IPS-15b (cell line): ENCODE data around the gene RAB10.
"Not testable (repeated sequence)": the region's sequence is repeated elsewhere in the genome, so short reads cannot be mapped to it uniquely, and the experiment has no call there.

Source experiments
- H3K27me3 ChIP-seq: one replicate; pipeline ENCODE4 v1.6.1; 2013; ENCODE audit warnings: low read length; ENCODE audit not compliant: control insufficient read depth, insufficient read depth
- H3K36me3 ChIP-seq: one replicate; pipeline ENCODE4 v1.6.1; 2013; ENCODE audit warnings: low read length; ENCODE audit not compliant: control insufficient read depth, insufficient read depth
- H3K4me1 ChIP-seq: one replicate; pipeline ENCODE4 v1.6.1; 2013; ENCODE audit warnings: mild to moderate bottlenecking, low read length; ENCODE audit not compliant: control insufficient read depth, insufficient read depth
- H3K4me3 ChIP-seq: one replicate; pipeline ENCODE4 v1.5.1; 2013; ENCODE audit warnings: low read depth, low read length
- H3K9ac ChIP-seq: one replicate; pipeline ENCODE4 v1.6.1; 2013; ENCODE audit warnings: low read depth, mild to moderate bottlenecking, low read length
- H3K9me3 ChIP-seq: one replicate; pipeline ENCODE4 v1.6.1; 2013; ENCODE audit warnings: mild to moderate bottlenecking, low read length; ENCODE audit not compliant: control insufficient read depth, insufficient read depth

RAB10 gene

GRCh38 chr2:26068602-26069298, 34.9 kb downstream of the RAB10 start:
- no peak overlapping the region for H3K4me3 ChIP-seq
- H3K9ac ChIP-seq = no peak overlapping the region

GRCh38 chr2:26070730-26071129, 36.8 kb downstream of the RAB10 start:
- H3K9ac ChIP-seq = no peak overlapping the region
- no peaks in the 10 kb centered on the region for H3K36me3 ChIP-seq
- peaks cover 22% of the 10 kb centered on the region for H3K4me1 ChIP-seq
- no peak overlapping the region for H3K4me3 ChIP-seq
- H3K27me3 ChIP-seq = no peaks in the 10 kb centered on the region
- no peaks in the 10 kb centered on the region for H3K9me3 ChIP-seq

More at GRCh38 chr2:26068602-26069298, 34.9 kb downstream of the RAB10 start:
- no peaks in the 10 kb centered on the region for H3K36me3 ChIP-seq
- no peaks in the 10 kb centered on the region for H3K9me3 ChIP-seq
- no peaks in the 10 kb centered on the region for H3K27me3 ChIP-seq
- H3K4me1 ChIP-seq = peaks cover 18% of the 10 kb centered on the region

DNA sequence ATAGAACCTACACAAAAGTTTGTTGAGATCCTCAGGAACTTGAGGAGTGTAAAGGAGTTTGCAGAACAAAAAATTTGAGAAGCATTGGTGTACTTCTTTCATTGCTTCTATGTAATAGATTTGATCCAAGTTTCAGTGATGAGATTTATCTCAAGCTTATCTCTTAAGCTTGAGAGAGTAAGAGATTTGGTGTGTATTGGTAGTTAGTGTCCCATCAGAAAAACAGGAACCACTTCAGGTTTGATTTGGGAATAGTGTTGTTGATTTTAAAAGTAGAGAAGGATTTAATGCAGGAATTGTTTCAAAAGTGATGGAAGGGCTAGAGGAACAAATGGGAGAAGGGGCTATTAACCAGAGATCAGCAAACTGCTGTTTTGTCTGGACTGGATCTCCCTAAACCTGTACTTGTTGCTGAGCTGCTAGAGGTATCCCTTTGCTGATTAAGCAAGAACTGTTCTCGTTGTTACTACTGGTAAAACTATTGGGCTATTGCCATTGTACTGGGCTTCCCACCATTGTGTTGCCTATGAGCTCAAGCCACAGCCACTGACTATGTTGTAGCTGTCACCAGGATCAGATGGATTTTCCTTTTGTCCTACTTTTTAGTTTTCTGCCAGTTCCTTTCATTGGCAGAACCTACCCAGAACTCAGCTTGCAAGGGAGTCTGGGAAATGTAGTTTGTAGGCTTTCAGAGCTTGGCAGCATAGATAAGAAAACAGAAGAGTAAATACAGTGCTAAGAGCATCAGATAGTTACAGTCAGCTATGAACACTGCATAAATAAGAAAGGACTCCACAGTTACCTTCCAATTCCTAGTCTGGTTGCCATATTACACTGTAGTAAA, 39.3 kb downstream of the RAB10 start:
- Histone ChIP-seq H3K9me3 (no peaks in the 10 kb centered on the region), H3K36me3 (no peaks in the 10 kb centered on the region), H3K4me3 (no peak overlapping the region), H3K9ac (no peak overlapping the region), H3K4me1 (peaks cover 21% of the 10 kb centered on the region), H3K27me3 (no peaks in the 10 kb centered on the region)

DNA sequence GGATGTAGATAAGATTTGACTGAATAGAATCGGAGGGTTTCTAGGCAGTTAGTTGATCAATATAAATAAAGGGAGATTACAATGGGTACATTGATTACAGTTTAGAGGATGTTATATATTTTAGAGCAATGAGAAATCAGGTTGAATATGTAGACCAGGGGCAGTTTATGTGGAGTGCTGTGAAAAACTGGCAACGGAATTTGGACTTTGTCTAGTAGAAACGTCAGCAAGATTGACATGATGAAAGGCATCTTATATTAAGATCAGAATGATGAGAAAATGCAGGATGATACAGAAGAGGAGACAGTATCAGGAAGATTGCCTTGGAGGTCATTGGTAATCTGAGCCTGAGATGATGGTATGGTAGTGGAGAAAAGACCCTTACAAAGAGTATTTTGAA, 39.9 kb downstream of the RAB10 start:
- Histone ChIP-seq H3K9ac (no peak overlapping the region), H3K9me3 (no peaks in the 10 kb centered on the region), H3K36me3 (no peaks in the 10 kb centered on the region), H3K4me1 (peaks cover 15% of the 10 kb centered on the region), H3K4me3 (no peak overlapping the region), H3K27me3 (no peaks in the 10 kb centered on the region)

DNA sequence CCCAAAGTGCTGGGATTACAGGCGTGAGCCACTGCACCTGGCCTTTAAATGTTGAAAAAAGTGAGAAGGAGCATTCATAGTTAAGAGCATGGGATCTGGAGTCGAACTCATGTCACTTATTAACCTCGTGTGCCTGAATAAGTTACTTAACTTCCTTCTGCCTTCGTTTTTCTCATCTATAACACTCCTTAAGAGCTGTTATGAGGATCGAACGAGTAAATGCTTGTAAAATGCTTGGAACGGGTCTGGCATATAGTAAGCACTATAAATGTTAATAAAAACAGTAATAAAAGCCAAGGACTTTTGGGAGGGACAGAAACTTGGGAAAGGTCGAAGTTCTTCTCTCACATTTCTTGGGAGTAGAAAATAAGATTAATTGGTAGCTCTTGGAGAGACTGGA, 40.8 kb downstream of the RAB10 start:
- no peaks in the 10 kb centered on the region for H3K36me3 ChIP-seq
- H3K27me3 ChIP-seq = no peaks in the 10 kb centered on the region
- peaks cover 13% of the 10 kb centered on the region for H3K4me1 ChIP-seq
- no peak overlapping the region for H3K9ac ChIP-seq
- H3K4me3 ChIP-seq = no peak overlapping the region
- H3K9me3 ChIP-seq = no peaks in the 10 kb centered on the region

- H3K4me3 ChIP-seq = no peak overlapping the region
- H3K36me3 ChIP-seq = no peaks in the 10 kb centered on the region
- no peak overlapping the region for H3K9ac ChIP-seq
- no peaks in the 10 kb centered on the region for H3K27me3 ChIP-seq
- H3K4me1 ChIP-seq = peaks cover 13% of the 10 kb centered on the region
- no peaks in the 10 kb centered on the region for H3K9me3 ChIP-seq
Measured at GRCh38 chr2:26075173-26075572, 41.3 kb downstream of the RAB10 start.

- H3K4me1 ChIP-seq = peaks cover 13% of the 10 kb centered on the region
- no peak overlapping the region for H3K9ac ChIP-seq
- H3K4me3 ChIP-seq = no peak overlapping the region
- H3K9me3 ChIP-seq = no peaks in the 10 kb centered on the region
- no peaks in the 10 kb centered on the region for H3K27me3 ChIP-seq
- H3K36me3 ChIP-seq = no peaks in the 10 kb centered on the region
Measured at GRCh38 chr2:26076001-26076587, 42.2 kb downstream of the RAB10 start.

DNA sequence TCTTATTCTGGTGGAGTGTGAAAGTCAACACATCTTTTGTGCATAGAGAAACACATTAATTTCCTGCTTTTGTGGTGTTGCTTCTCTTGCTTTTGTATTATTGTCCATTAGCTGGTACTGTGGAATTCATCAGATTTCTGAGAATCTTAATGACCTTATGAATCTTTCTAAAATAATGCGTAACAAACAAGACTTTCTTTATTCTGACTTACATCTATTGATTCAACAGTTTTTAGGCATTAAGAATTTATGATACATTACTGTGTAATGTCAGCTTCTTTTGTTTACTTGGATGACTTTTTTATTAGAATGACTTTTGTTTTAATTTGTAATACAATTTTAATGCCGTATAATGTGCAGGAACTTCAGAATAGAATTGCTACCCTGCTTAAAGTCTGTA, 43.4 kb downstream of the RAB10 start:
- Histone ChIP-seq H3K9me3 (no peaks in the 10 kb centered on the region), H3K9ac (no peak overlapping the region), H3K36me3 (no peaks in the 10 kb centered on the region), H3K27me3 (no peaks in the 10 kb centered on the region), H3K4me1 (peaks cover 13% of the 10 kb centered on the region), H3K4me3 (no peak overlapping the region)

GRCh38 chr2:26078939-26079338, 45.1 kb downstream of the RAB10 start:
- Histone ChIP-seq H3K36me3 (no peaks in the 10 kb centered on the region), H3K4me1 (peaks cover 14% of the 10 kb centered on the region)

DNA sequence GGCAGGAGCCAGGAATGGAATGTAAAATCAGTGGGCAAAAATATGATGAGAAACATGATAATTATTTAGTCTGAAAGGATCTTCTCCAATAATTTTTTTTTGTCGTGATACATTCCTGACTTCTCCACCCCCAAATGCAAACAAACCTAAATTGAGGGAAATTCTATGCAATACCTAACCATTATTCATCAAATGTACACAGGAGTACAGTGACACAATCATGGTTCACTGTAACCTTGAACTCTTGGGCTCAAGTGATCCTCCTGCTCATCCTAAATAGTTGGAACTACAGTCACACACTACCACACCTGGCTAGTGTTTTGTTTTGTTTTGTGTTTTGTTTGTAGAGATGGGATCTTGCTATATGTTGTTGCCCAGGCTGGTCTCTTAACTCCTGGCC, 46.5 kb downstream of the RAB10 start:
- Histone ChIP-seq H3K9ac (no peak overlapping the region), H3K4me3 (no peak overlapping the region), H3K36me3 (no peaks in the 10 kb centered on the region), H3K4me1 (peaks cover 11% of the 10 kb centered on the region), H3K9me3 (no peaks in the 10 kb centered on the region), H3K27me3 (no peaks in the 10 kb centered on the region)

More at GRCh38 chr2:26078939-26079338, 45.1 kb downstream of the RAB10 start:
- Histone ChIP-seq H3K9me3 (no peaks in the 10 kb centered on the region), H3K9ac (no peak overlapping the region), H3K4me3 (no peak overlapping the region), H3K27me3 (no peaks in the 10 kb centered on the region)

- H3K9me3 ChIP-seq, H3K4me1 ChIP-seq, H3K4me3 ChIP-seq, H3K36me3 ChIP-seq, H3K27me3 ChIP-seq, H3K9ac ChIP-seq: not testable (repeated sequence)
Measured at GRCh38 chr2:26080925-26081324, 47.0 kb downstream of the RAB10 start.

GRCh38 chr2:26081556-26081955, 47.7 kb downstream of the RAB10 start:
- H3K36me3 ChIP-seq = no peaks in the 10 kb centered on the region

More at GRCh38 chr2:26081556-26081955, 47.7 kb downstream of the RAB10 start:
- Histone ChIP-seq H3K4me3 (no peak overlapping the region), H3K9me3 (no peaks in the 10 kb centered on the region), H3K4me1 (peaks cover 4% of the 10 kb centered on the region), H3K9ac (no peak overlapping the region), H3K27me3 (no peaks in the 10 kb centered on the region)
